IMR-90 (cell line): Measurements from ENCODE around the gene GRIK5. TPM values are rescaled to one million over a fixed set of nuclear protein-coding genes. Genes with fewer than 3 reads are reported as not detected.

Source experiments
- ATAC-seq: fragments of 200-7000 bp; cut with Tn5 transposase; 2 replicates; pipeline ENCODE4 v1.9.1; 2020; ENCODE audit warnings: low read depth, mild to moderate bottlenecking, moderate library complexity
- BruUV-seq: library from RNA; stranded (reverse); fragments of 400-500 nt; replicated peaks from 2 replicates; lab custom pipeline; 2021; lab: Mats Ljungman, UMichigan
- CTCF ChIA-PET: fragments of 300-600 bp; formaldehyde crosslinking; extraction: SDS; loops from one replicate; lab custom pipeline; 2021; ENCODE audit warnings: antibody characterized with exemption; lab: Yijun Ruan, JAX
- POLR2A ChIA-PET: fragments of 300-600 bp; sonication (Branson Sonifier 250); formaldehyde crosslinking; loops from one replicate; lab custom pipeline; 2022; ENCODE audit warnings: antibody characterized with exemption; ENCODE audit not compliant: unreplicated experiment; lab: Charles Lee
- DNase-seq: peaks from one replicate; pipeline ENCODE4 v3.0.0; 2013
- H2AFZ ChIP-seq: replicated peaks from 2 replicates; pipeline ENCODE3; 2013; ENCODE audit warnings: low read length, mild to moderate bottlenecking; ENCODE audit not compliant: poor library complexity
- H2AK5ac ChIP-seq: 2 replicates; pipeline ENCODE4 v1.6.1; 2013; ENCODE audit warnings: low read depth, low read length, inconsistent platforms
- H2AK9ac ChIP-seq: replicated peaks from 2 replicates; pipeline ENCODE3; 2013; ENCODE audit warnings: mild to moderate bottlenecking, low read depth, low read length, moderate library complexity; ENCODE audit not compliant: poor library complexity
- H2BK120ac ChIP-seq: 2 replicates; pipeline ENCODE4 v1.6.1; 2013; ENCODE audit warnings: low read depth, low read length, inconsistent platforms
- H2BK15ac ChIP-seq: 3 replicates; pipeline ENCODE4 v1.6.1; 2013; ENCODE audit warnings: low read depth, low read length, inconsistent platforms
- H2BK20ac ChIP-seq: 2 replicates; pipeline ENCODE4 v1.6.1; 2013; ENCODE audit warnings: low read depth, mild to moderate bottlenecking, inconsistent platforms, low read length, moderate library complexity
- H2BK5ac ChIP-seq: 2 replicates; pipeline ENCODE4 v1.6.1; 2013; ENCODE audit warnings: mild to moderate bottlenecking, low read depth, low read length, inconsistent platforms; ENCODE audit not compliant: poor library complexity, severe bottlenecking
- H3K14ac ChIP-seq: replicated peaks from 2 replicates; pipeline ENCODE4 v1.6.1; 2013; ENCODE audit warnings: low read depth, low read length, inconsistent platforms
- H3K18ac ChIP-seq: 2 replicates; pipeline ENCODE4 v1.6.1; 2013; ENCODE audit warnings: low read depth, low read length, control low read depth
- H3K23ac ChIP-seq: 2 replicates; pipeline ENCODE4 v1.6.1; 2013; ENCODE audit warnings: low read depth, low read length, inconsistent platforms
- H3K27ac ChIP-seq: 2 replicates; pipeline ENCODE4 v1.5.1; 2013; ENCODE audit warnings: mild to moderate bottlenecking, control low read depth, low read length; ENCODE audit not compliant: insufficient read depth
- H3K27me3 ChIP-seq: 2 replicates; pipeline ENCODE4 v1.6.1; 2013; ENCODE audit warnings: low read length; ENCODE audit not compliant: control insufficient read depth, insufficient read depth
- H3K36me3 ChIP-seq: 2 replicates; pipeline ENCODE4 v1.6.1; 2013; ENCODE audit warnings: low read length, mixed read lengths; ENCODE audit not compliant: control insufficient read depth, insufficient read depth
- H3K4ac ChIP-seq: 2 replicates; pipeline ENCODE4 v1.6.1; 2013; ENCODE audit warnings: low read depth, low read length, inconsistent platforms
- H3K4me1 ChIP-seq: 2 replicates; pipeline ENCODE4 v1.6.1; 2013; ENCODE audit warnings: low read length, mixed read lengths; ENCODE audit not compliant: control insufficient read depth, insufficient read depth
- H3K4me2 ChIP-seq: 2 replicates; pipeline ENCODE4 v1.6.1; 2013; ENCODE audit warnings: low read depth, mild to moderate bottlenecking, control low read depth, low read length, moderate library complexity
- H3K4me3 ChIP-seq: 2 replicates; pipeline ENCODE4 v1.5.1; 2013; ENCODE audit warnings: low read depth, mild to moderate bottlenecking, control low read depth, low read length, moderate library complexity; ENCODE audit not compliant: insufficient read depth
- H3K56ac ChIP-seq: 2 replicates; pipeline ENCODE4 v1.6.1; 2013; ENCODE audit warnings: low read length, inconsistent platforms; ENCODE audit not compliant: insufficient read depth; ENCODE audit errors: extremely low read depth
- H3K79me1 ChIP-seq, 2 experiments: 2 replicates each; pipeline ENCODE4 v1.6.1; 2013; ENCODE audit warnings: low read length in 2 of 2, inconsistent platforms in 1 of 2, low read depth in 1 of 2
- H3K9ac ChIP-seq: 2 replicates; pipeline ENCODE4 v1.6.1; 2013; ENCODE audit warnings: low read depth, low read length, control low read depth
- H3K9me1 ChIP-seq: 2 replicates; pipeline ENCODE4 v1.6.1; 2013; ENCODE audit warnings: low read length, inconsistent platforms; ENCODE audit not compliant: insufficient read depth
- H3K9me3 ChIP-seq: 2 replicates; pipeline ENCODE4 v1.6.1; 2013; ENCODE audit warnings: low read length; ENCODE audit not compliant: control insufficient read depth, insufficient read depth
- H4K20me1 ChIP-seq: 2 replicates; pipeline ENCODE4 v1.6.1; 2013; ENCODE audit warnings: low read length, inconsistent platforms; ENCODE audit not compliant: insufficient read depth
- H4K5ac ChIP-seq: 2 replicates; pipeline ENCODE4 v1.6.1; 2013; ENCODE audit warnings: mild to moderate bottlenecking, low read depth, low read length, control low read depth
- H4K8ac ChIP-seq, 2 experiments: 2 replicates each; pipeline ENCODE4 v1.6.1; 2013; ENCODE audit warnings: low read depth in 2 of 2, low read length in 2 of 2, control low read depth in 1 of 2, inconsistent platforms in 1 of 2
- H4K91ac ChIP-seq: 2 replicates; pipeline ENCODE4 v1.6.1; 2013; ENCODE audit warnings: low read depth, low read length, inconsistent platforms; ENCODE audit not compliant: insufficient read depth
- MAFK ChIP-seq: IDR thresholded peaks from 2 replicates; pipeline ENCODE4 v1.6.1; 2012; ENCODE audit warnings: low read depth, low read length, improper control_type of control experiment
- MAZ ChIP-seq: IDR thresholded peaks from 2 replicates; pipeline ENCODE4 v1.6.1; 2012; ENCODE audit warnings: low read depth, mild to moderate bottlenecking, low read length, improper control_type of control experiment, moderate library complexity, borderline replicate concordance
- RAD21 ChIP-seq: IDR thresholded peaks from 2 replicates; pipeline ENCODE4 v1.6.1; 2012; ENCODE audit warnings: low read length, improper control_type of control experiment
- RCOR1 ChIP-seq: IDR thresholded peaks from 2 replicates; pipeline ENCODE4 v1.6.1; 2012; ENCODE audit warnings: mild to moderate bottlenecking, low read length, improper control_type of control experiment; ENCODE audit not compliant: insufficient replicate concordance
- WGBS, 2 experiments: methylation state at CpG; one replicate each; pipeline versions ENCODE4 v1.1.5 to v1.1.7; 2013; ENCODE audit warnings: missing lambda C conversion rate in 2 of 2; ENCODE audit not compliant: insufficient read length in 1 of 2; ENCODE audit errors: extremely low coverage in 2 of 2; 5-methylcytosine and 5-hydroxymethylcytosine counted together
- dilution Hi-C: fragments of 300-500 bp; cut with HindIII; formaldehyde crosslinking; loops from one replicate; pipeline ENCODE4 v1.14.3; 2018; ENCODE audit warnings: low sequenced_read_pairs; ENCODE audit not compliant: unreplicated experiment
- in situ Hi-C: fragments of 300-500 bp; cut with MboI; formaldehyde crosslinking; loops from 3 replicates; pipeline ENCODE4 v1.14.3; 2019; ENCODE audit warnings: low sequenced_read_pairs, inconsistent platforms, mixed read lengths
- intact Hi-C: fragments of 100-400 bp; cut with micrococcal nuclease; formaldehyde crosslinking; loops from 2 replicates; pipeline ENCODE4 v1.10.0; 2022
- polyA plus RNA-seq, 3 experiments: library from polyadenylated mRNA; depleted of rRNA; stranded (reverse); fragments of >200 nt; gene quantifications; 2 replicates each; pipeline ENCODE4 v1.2.3, GENCODE V29; 2012; ENCODE audit warnings: low replicate concordance in 1 of 3
- total RNA-seq: library from RNA; depleted of rRNA; stranded (reverse); fragments of >200 nt; gene quantifications from 2 replicates; pipeline ENCODE4 v1.2.3, GENCODE V29; 2012

The GRIK5 gene
- total and polyA plus RNA-seq, 2 of the 4 experiments (the other 2 are of a cell fraction) = 0.10 TPM; not detected in 1

GRCh38 chr19:42065051-42065450 lies 5.0 kb downstream of the GRIK5 start:
- ATAC-seq = no peak
- H4K8ac ChIP-seq = no peak overlapping the region
- no peak overlapping the region for H4K5ac ChIP-seq
- in situ Hi-C loops (no loop called here), dilution Hi-C loops (no loop called here), intact Hi-C loops (no loop called here)
- H3K27me3 ChIP-seq = peaks cover 66% of the 10 kb centered on the region
- H3K79me1 ChIP-seq = no peaks in the 10 kb centered on the region
- no peak overlapping the region for H2BK5ac ChIP-seq
- no peak overlapping the region for H2BK15ac ChIP-seq
- H2BK120ac ChIP-seq = no peak overlapping the region
- H3K36me3 ChIP-seq = no peaks in the 10 kb centered on the region
- no TSS peak for BruUV-seq
- H3K27ac ChIP-seq = no peak overlapping the region
- no peak overlapping the region for H3K4ac ChIP-seq
- no peak overlapping the region for H2AK5ac ChIP-seq
- H3K9me1 ChIP-seq = no peaks in the 10 kb centered on the region
- TF ChIP-seq MAZ = no peak
- no peak for TF ChIP-seq RAD21
- no peak for TF ChIP-seq MAFK
- TF ChIP-seq RCOR1 = no peak
- no peak overlapping the region for H3K4me2 ChIP-seq
- no peak overlapping the region for H4K91ac ChIP-seq
- H3K4me1 ChIP-seq = no peaks in the 10 kb centered on the region
- DNase-seq = no peak
- H3K18ac ChIP-seq = no peak overlapping the region
- H3K14ac ChIP-seq = no peak overlapping the region
- no peak overlapping the region for H2AK9ac ChIP-seq
- H4K20me1 ChIP-seq = no peaks in the 10 kb centered on the region
- H3K9me3 ChIP-seq = no peaks in the 10 kb centered on the region
- 64% methylated on average over 8 of the region's 13 CpGs; no CpG with 5 or more reads in 1 of the 2 experiments for WGBS, 2 experiments
- no peak overlapping the region for H2AFZ ChIP-seq
- no peak overlapping the region for H2BK20ac ChIP-seq
- CTCF ChIA-PET = no interaction called here
- H3K9ac ChIP-seq = no peak overlapping the region
- POLR2A ChIA-PET = no interaction called here
- no peak overlapping the region for H3K4me3 ChIP-seq
- no peak overlapping the region for H3K23ac ChIP-seq
- H3K56ac ChIP-seq = no peak overlapping the region
